SK-N-MC (cell line): ENCODE results near the gene L3MBTL4.

Experiments
- EZH2 ChIP-seq: fragments of 200-600 bp; sonication (generic); IDR thresholded peaks from one replicate; pipeline ENCODE4 v1.6.1; 2017; ENCODE audit warnings: antibody characterized with exemption
- FOXP2 ChIP-seq: optimal IDR thresholded peaks from 2 replicates; pipeline ENCODE3; 2011; ENCODE audit warnings: mild to moderate bottlenecking, moderate library complexity; ENCODE audit not compliant: insufficient read depth; ENCODE audit errors: extremely low read length, control extremely low read depth
- POLR2AphosphoS5 ChIP-seq: IDR thresholded peaks from 2 replicates; pipeline ENCODE4 v1.6.1; 2012; ENCODE audit warnings: mild to moderate bottlenecking, low read depth, low read length, borderline replicate concordance

DNA sequence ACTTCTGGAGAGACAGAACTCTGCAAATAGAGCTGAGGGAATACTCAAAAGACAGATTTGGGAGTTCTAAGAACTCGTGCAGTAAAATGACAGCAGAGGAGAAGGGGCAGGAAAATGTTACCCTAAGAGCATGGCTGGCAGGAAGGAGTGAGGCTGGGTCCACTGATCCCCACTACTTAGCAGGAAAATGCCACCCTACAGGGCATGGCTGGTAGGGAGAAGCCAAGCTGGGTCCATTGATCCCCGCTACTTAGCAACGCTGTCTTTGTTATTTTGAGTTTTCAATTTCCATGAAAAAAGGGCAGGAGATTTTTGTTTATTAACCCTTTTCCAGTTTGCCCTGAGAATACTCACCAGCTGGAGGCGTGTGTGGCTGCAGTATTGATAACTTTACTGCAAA lies 419.1 kb downstream of the L3MBTL4 start:
- TF ChIP-seq EZH2 (no peak), POLR2AphosphoS5 (no peak), FOXP2 (no peak)
